ENCODE results near the gene NRXN3. TPM values are rescaled to one million over a fixed set of nuclear protein-coding genes. Genes with fewer than 3 reads are reported as not detected.
A peak's percentile ranks its signal among the peaks of the same experiment; 100 is the strongest.

The NRXN3 gene
- total and polyA plus RNA-seq, 2 donors (not counting 1 experiment from before 2014, with no cell fraction given), result 0.83 to 34.6 TPM

- no peak for TF ChIP-seq CTCF (conservative IDR thresholded peaks at IDR 0.05 in 1 of 2, IDR thresholded peaks at IDR 0.05 in 1 of 2; ENCODE audit: low read depth in 1 of 2, low read length in 2 of 2)
- no peaks in the 10 kb centered on the region for H3K9me3 ChIP-seq (ENCODE audit: control insufficient read depth, insufficient read depth, low read depth, low read length)
- H3K27ac ChIP-seq (ENCODE audit: insufficient read depth, low read length), result no peak overlapping the region
- no peak overlapping the region for H2AFZ ChIP-seq (ENCODE audit: low read length)
- no peaks in the 10 kb centered on the region for H3K27me3 ChIP-seq (ENCODE audit: control insufficient read depth, insufficient read depth, low read length)
- H3K36me3 ChIP-seq (ENCODE audit: control insufficient read depth, insufficient read depth, low read length), result no peaks in the 10 kb centered on the region
- no peak overlapping the region for H3K4me2 ChIP-seq (ENCODE audit: extremely low read depth, insufficient read depth, low read length)
- H3K4me1 ChIP-seq (ENCODE audit: control insufficient read depth, extremely low read depth, insufficient read depth, low read length), result no peaks in the 10 kb centered on the region
- H3K79me2 ChIP-seq (ENCODE audit: control insufficient read depth, insufficient read depth, low read length), result no peaks in the 10 kb centered on the region
- peak in 1 of 2 donors; percentile 80 for DNase-seq (ENCODE audit: low read depth in 2 of 2)
- H3K4me3 ChIP-seq (replicated peaks in 1 of 4; ENCODE audit: control extremely low read depth in 1 of 4, insufficient read depth in 1 of 4, low read depth in 3 of 4, low read length in 4 of 4), result no peak overlapping the region
- H4K20me1 ChIP-seq (ENCODE audit: control insufficient read depth, extremely low read depth, insufficient read depth, low read length), result no peaks in the 10 kb centered on the region
- no peak overlapping the region for H3K9ac ChIP-seq (ENCODE audit: insufficient read depth, low read length)
Measured at GRCh38 chr14:79443602-79444001, 1273.4 kb downstream of the NRXN3 start.

- H3K4me2 ChIP-seq (ENCODE audit: extremely low read depth, insufficient read depth, low read length), result no peak overlapping the region
- no peak for TF ChIP-seq EZH2 (IDR thresholded peaks at IDR 0.05; ENCODE audit: low read length, missing control alignments)
- TF ChIP-seq CTCF (conservative IDR thresholded peaks at IDR 0.05 in 1 of 2, IDR thresholded peaks at IDR 0.05 in 1 of 2; ENCODE audit: low read depth in 1 of 2, low read length in 2 of 2), result no peak
- no peak overlapping the region for H2AFZ ChIP-seq (ENCODE audit: low read length)
- no peak for DNase-seq (ENCODE audit: low read depth in 2 of 2)
- H3K27me3 ChIP-seq (ENCODE audit: control insufficient read depth, insufficient read depth, low read length), result no peaks in the 10 kb centered on the region
- H3K4me1 ChIP-seq (ENCODE audit: control insufficient read depth, extremely low read depth, insufficient read depth, low read length), result no peaks in the 10 kb centered on the region
- H3K4me3 ChIP-seq (replicated peaks in 1 of 4; ENCODE audit: control extremely low read depth in 1 of 4, insufficient read depth in 1 of 4, low read depth in 3 of 4, low read length in 4 of 4), result no peak overlapping the region
- no peaks in the 10 kb centered on the region for H3K79me2 ChIP-seq (ENCODE audit: control insufficient read depth, insufficient read depth, low read length)
- H3K27ac ChIP-seq (ENCODE audit: insufficient read depth, low read length), result no peak overlapping the region
- no peaks in the 10 kb centered on the region for H4K20me1 ChIP-seq (ENCODE audit: control insufficient read depth, extremely low read depth, insufficient read depth, low read length)
- H3K9me3 ChIP-seq (ENCODE audit: control insufficient read depth, insufficient read depth, low read depth, low read length), result no peaks in the 10 kb centered on the region
- no peak overlapping the region for H3K9ac ChIP-seq (ENCODE audit: insufficient read depth, low read length)
- no peaks in the 10 kb centered on the region for H3K36me3 ChIP-seq (ENCODE audit: control insufficient read depth, insufficient read depth, low read length)
Measured at GRCh38 chr14:79448960-79449359, 1278.8 kb downstream of the NRXN3 start.

GRCh38 chr14:79451601-79452000 lies 1281.4 kb downstream of the NRXN3 start:
- Histone ChIP-seq H3K4me1 (ENCODE audit: control insufficient read depth, extremely low read depth, insufficient read depth, low read length) (no peaks in the 10 kb centered on the region), H3K9ac (ENCODE audit: insufficient read depth, low read length) (no peak overlapping the region), H4K20me1 (ENCODE audit: control insufficient read depth, extremely low read depth, insufficient read depth, low read length) (no peaks in the 10 kb centered on the region), H3K27ac (ENCODE audit: insufficient read depth, low read length) (no peak overlapping the region), H2AFZ (ENCODE audit: low read length) (no peak overlapping the region), H3K79me2 (ENCODE audit: control insufficient read depth, insufficient read depth, low read length) (no peaks in the 10 kb centered on the region), H3K4me3 (replicated peaks in 1 of 4; ENCODE audit: control extremely low read depth in 1 of 4, insufficient read depth in 1 of 4, low read depth in 3 of 4, low read length in 4 of 4) (no peak overlapping the region), H3K27me3 (ENCODE audit: control insufficient read depth, insufficient read depth, low read length) (no peaks in the 10 kb centered on the region), H3K9me3 (ENCODE audit: control insufficient read depth, insufficient read depth, low read depth, low read length) (no peaks in the 10 kb centered on the region), H3K36me3 (ENCODE audit: control insufficient read depth, insufficient read depth, low read length) (no peaks in the 10 kb centered on the region), H3K4me2 (ENCODE audit: extremely low read depth, insufficient read depth, low read length) (no peak overlapping the region)
- no peak for DNase-seq (ENCODE audit: low read depth in 2 of 2)
- TF ChIP-seq EZH2 (IDR thresholded peaks at IDR 0.05; ENCODE audit: low read length, missing control alignments) (no peak), CTCF (conservative IDR thresholded peaks at IDR 0.05 in 1 of 2, IDR thresholded peaks at IDR 0.05 in 1 of 2; ENCODE audit: low read depth in 1 of 2, low read length in 2 of 2) (no peak)

Measured in fibroblast of lung (primary cell).